Embryonic facial prominence (tissue), 1 donor: ENCODE results near the gene CA11.

ENCODE experiments used
- DNase-seq: peaks from one replicate; pipeline ENCODE4 v3.0.0-alpha.2; 2016; ENCODE audit errors: extremely low spot score

CA11 gene

GRCh38 chr19:48629297-48629598 is 16.7 kb downstream of the CA11 start:
- DNase-seq: no peak

DNA sequence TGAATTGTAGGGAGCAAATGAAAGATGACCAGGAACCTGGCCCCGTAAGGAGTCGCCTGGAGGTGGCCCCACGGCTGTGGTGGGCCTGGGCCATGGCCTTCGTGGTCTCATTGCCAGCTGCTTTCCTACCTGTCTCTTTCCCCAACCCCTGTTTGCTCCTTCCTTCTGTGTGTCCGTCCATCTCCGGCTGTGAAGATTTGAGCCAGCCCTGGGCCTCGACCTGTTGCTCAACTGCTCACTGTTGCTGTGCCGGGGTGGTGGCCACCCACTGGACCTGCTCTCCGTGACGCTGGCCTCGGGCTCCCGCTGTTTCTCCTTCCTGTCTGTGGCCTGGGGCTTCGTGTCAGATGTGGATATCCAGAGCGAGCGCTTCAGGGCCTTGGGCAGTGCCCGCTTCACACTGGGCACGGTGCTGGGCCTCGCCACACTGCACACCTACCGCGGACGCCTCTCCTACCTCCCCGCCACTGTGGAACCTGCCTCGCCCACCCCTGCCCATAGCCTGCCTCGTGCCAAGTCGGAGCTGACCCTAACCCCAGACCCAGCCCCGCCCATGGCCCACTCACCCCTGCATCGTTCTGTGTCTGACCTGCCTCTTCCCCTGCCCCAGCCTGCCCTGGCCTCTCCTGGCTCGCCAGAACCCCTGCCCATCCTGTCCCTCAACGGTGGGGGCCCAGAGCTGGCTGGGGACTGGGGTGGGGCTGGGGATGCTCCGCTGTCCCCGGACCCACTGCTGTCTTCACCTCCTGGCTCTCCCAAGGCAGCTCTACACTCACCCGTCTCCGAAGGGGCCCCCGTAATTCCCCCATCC is 17.3 kb downstream of the CA11 start:
- no peak for DNase-seq

- no peak for DNase-seq
Observed at GRCh38 chr19:48627865-48628314, 18.1 kb downstream of the CA11 start.

- DNase-seq: no peak
Observed at GRCh38 chr19:48627201-48627864, 18.7 kb downstream of the CA11 start.

GRCh38 chr19:48625891-48626327 is 20.1 kb downstream of the CA11 start:
- DNase-seq: no peak

DNA sequence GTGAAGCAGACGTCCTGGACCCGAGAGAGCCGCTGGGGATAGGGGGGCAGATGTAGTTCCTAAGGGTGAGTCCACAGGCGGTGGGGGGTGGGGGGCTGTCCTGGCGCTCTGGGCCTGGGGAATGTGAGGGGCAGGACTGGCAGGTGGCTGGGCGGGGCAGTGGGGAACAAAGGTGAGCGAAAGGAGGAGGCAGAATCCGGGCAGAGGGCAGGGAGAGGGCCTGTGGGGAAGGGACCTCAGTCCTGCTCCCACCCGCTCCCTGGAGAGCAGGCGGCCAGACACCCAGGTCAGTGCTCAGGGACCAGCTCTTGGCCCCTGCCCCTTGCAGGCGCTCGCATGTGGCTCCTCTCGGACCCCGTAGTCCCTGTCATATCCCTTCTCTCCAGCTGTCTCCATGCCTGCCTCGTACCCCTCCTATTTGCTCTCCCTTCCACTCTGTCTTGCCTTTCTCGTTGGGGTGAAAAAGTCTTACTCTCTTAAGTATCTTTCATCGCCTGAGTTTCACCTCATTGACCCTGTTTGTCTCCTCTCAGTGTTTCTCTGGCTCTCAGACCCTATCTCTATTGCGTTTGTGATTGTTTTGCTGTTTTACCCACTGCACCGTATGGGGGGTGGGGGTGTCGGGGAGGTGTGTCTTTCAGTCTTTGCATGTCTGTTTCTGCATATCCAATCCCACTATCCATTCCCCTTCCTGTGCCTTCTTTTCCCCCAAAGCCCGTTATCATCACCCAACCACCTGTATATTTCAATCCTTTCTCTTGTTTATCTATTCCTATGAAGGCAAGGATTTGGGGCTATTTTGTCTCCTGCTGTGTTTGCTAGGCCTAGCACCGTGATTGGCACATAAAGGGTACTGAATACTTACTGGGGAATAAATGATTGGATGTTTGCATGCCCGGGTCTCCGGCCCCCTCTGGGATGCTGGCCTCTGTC is 20.9 kb downstream of the CA11 start:
- no peak for DNase-seq

- peak; percentile 94 for DNase-seq
Observed at GRCh38 chr19:48624067-48624594, 21.9 kb downstream of the CA11 start.

GRCh38 chr19:48623556-48624066 is 22.4 kb downstream of the CA11 start:
- DNase-seq: no peak

DNA sequence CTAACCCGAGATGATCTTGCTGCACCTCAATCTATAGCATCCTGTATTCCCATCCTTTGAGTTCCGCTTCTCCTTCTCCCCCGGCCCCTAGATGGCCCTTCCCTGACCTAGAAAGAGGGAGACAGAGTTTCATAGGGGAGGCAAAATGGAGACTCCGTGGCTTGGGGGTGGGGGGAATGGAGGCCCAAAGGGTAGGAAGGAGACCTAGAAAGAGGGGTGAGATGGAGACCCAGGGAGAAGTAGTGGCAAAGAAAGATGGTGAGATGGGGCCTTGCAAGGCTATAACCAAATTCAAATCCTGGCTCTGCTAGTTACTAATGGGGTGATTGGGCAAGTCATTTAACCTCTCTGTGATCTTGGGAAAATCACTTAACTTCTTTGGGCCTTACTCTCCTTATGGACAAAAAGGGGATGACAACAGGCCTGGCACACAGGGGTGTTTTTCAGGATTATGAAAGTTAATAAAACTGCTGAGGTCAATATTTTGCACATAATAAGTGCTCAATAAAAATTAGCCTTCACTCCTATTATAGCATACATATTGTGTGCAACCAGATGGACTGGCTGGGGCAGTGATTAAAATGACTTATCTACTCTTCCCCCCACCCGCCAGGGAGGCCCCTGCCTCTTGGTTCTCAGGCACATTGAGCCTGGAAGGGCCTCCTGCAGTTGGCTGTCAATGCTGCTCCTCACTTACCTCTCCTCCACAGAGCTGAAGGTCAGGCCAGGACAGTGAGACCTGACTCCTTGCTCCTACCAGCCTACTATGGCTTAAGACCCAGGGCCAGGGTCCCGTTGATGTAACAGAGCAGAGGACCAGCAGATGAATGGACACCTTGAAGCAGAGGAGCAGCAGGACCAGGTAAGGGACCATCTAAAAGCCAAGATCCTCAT is 26.0 kb downstream of the CA11 start:
- no peak for DNase-seq

- peak; percentile 99 for DNase-seq
Observed at GRCh38 chr19:48618916-48619691, 26.9 kb downstream of the CA11 start, which contains the start of the genes RPL18 and SPHK2. RPL18 (minus strand) TSS chr19:48619178; CDS start chr19:48619143, 35 bp downstream. SPHK2 (plus strand) TSS chr19:48619506; CDS start chr19:48620515, 1,009 bp downstream.

DNA sequence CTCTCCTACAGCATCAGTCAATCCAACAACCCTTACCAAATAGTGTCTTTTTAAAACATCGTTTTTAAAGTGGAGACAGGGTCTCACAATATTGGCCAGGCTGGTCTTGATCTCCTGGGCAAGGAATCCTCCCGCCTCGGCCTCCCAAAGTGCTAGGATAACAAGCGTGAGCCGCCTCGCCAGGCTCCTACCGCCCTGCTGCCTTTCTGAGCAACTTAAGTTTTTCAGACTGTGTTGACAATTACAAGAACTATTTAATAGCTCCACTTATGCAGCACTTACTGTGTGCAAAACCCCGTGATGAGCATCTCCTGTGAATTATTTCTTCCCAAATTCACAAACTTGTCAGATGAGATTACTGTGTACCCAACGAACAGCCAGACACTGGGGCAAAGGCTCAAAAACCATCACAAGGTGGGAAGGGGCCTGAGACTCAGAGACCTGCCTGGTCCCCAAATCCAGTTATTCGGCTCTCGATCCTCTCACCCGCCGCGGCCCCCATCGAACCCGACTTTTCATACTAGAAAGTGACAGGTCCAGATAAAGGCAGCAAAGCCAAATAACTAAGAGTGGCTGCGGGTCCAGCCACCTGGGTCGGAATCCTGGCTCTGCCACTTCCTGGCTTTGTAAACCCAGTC is 27.6 kb downstream of the CA11 start:
- no peak for DNase-seq

DNA sequence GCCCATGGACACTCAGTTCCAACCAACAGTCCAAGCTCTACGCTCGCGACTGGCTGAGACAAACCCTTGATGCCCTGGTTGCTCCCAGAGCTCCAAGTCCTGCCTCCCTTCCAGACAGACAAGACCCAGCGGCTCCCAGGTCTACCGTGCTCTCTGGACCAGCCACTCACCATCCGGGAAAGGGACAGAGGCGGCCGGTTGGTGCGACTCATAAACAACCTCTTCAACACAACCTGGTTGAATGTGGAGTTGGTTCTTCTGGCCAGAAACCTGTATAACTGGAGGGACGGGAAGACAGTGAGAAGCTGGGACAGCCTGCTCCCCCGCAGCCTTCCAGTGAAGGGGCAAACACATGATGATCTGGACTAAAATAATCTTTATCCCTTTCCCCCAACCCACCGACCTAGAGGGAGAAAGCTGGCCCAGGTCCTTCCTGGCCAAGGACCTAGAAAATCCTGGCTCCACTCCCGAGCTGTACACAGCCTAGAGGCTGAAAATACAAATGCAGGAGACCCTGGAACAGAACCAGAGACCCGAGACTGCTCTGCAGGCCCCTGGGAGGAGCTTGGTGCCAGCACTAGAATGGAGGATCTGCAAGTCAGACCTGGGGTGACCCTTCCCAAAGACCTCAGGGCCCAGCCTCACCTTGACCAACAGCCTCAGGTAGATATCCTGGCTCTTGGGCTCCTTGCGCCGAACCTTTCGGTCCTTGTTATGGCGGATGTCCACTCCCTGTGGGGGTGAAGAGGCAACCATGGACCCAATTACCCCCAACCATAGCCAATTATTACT is 28.6 kb downstream of the CA11 start:
- DNase-seq: no peak

GRCh38 chr19:48616491-48617056 is 29.4 kb downstream of the CA11 start:
- DNase-seq: no peak

- DNase-seq: no peak
Observed at GRCh38 chr19:48616041-48616436, 29.9 kb downstream of the CA11 start.

- no peak for DNase-seq
Observed at GRCh38 chr19:48615231-48616040, 30.6 kb downstream of the CA11 start.

- no peak for DNase-seq
Observed at GRCh38 chr19:48614436-48615230, 31.4 kb downstream of the CA11 start, which contains the start of gene FAM83E. FAM83E (minus strand) TSS chr19:48615076; CDS start chr19:48613372, 1,704 bp downstream.
